SK-N-MC (cell line): Measurements from ENCODE around the gene PCDHGA11.

Experiments used
- DNase-seq: peaks from one replicate; pipeline ENCODE4 v3.0.0-alpha.2; 2011; ENCODE audit warnings: low read depth, low spot score
- H3K27ac ChIP-seq: fragments of 200-600 bp; sonication (generic); 2 replicates; pipeline ENCODE4 v1.5.1; 2016; ENCODE audit warnings: mixed run types
- H3K36me3 ChIP-seq: fragments of 200-600 bp; sonication (generic); 2 replicates; pipeline ENCODE4 v1.6.1; 2017; ENCODE audit warnings: antibody characterized with exemption, low read length, mixed read lengths; ENCODE audit not compliant: insufficient read depth
- H3K4me3 ChIP-seq: fragments of 200-600 bp; sonication (generic); 2 replicates; pipeline ENCODE4 v1.5.1; 2016
- H3K9ac ChIP-seq: fragments of 200-600 bp; sonication (generic); 2 replicates; pipeline ENCODE4 v1.8.0; 2017; ENCODE audit warnings: mixed run types, mixed read lengths; ENCODE audit not compliant: insufficient read length
- H3K9me3 ChIP-seq: fragments of 200-600 bp; sonication (generic); 2 replicates; pipeline ENCODE4 v1.6.1; 2017; ENCODE audit warnings: low read depth, mild to moderate bottlenecking, antibody characterized with exemption, low read length, moderate library complexity, mixed read lengths
- EZH2 ChIP-seq: fragments of 200-600 bp; sonication (generic); IDR thresholded peaks from one replicate; pipeline ENCODE4 v1.6.1; 2017; ENCODE audit warnings: antibody characterized with exemption
- FOXP2 ChIP-seq: optimal IDR thresholded peaks from 2 replicates; pipeline ENCODE3; 2011; ENCODE audit warnings: mild to moderate bottlenecking, moderate library complexity; ENCODE audit not compliant: insufficient read depth; ENCODE audit errors: extremely low read length, control extremely low read depth
- POLR2AphosphoS5 ChIP-seq: IDR thresholded peaks from 2 replicates; pipeline ENCODE4 v1.6.1; 2012; ENCODE audit warnings: mild to moderate bottlenecking, low read depth, low read length, borderline replicate concordance

PCDHGA11 gene

DNA sequence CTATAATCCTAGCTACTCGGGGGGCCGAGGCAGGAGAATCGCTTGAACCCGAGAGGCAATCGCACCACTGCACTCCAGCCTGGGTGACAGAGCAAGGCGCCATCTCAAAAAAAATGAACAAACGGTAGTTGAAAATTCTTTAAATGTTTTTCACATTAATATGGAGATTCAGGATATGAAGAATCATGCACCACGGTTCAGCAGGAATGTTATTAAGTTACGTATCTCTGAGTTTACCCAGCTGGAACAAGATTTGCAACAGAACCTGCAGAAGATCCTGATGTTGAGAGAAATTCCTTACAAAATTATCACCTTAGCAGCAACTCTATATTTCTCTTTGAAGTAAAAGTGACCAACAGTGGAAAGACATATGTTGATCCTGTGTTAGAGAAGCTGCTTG is 19.5 kb downstream of the PCDHGA11 start:
- H3K4me3 ChIP-seq: no peak overlapping the region
- no peaks in the 10 kb centered on the region for H3K36me3 ChIP-seq
- no peak for DNase-seq
- TF ChIP-seq FOXP2 (no peak), POLR2AphosphoS5 (no peak), EZH2 (no peak)
- H3K27ac ChIP-seq: no peak overlapping the region
- H3K9me3 ChIP-seq: no peaks in the 10 kb centered on the region
- no peak overlapping the region for H3K9ac ChIP-seq

GRCh38 chr5:141441571-141442170 is 20.8 kb downstream of the PCDHGA11 start:
- Histone ChIP-seq H3K36me3 (no peaks in the 10 kb centered on the region), H3K9me3 (no peaks in the 10 kb centered on the region), H3K4me3 (no peak overlapping the region), H3K27ac (no peak overlapping the region), H3K9ac (no peak overlapping the region)
- DNase-seq: no peak
- TF ChIP-seq FOXP2 (no peak), EZH2 (no peak), POLR2AphosphoS5 (no peak)

- no peaks in the 10 kb centered on the region for H3K36me3 ChIP-seq
- TF ChIP-seq FOXP2 (no peak), EZH2 (no peak), POLR2AphosphoS5 (no peak)
- H3K9me3 ChIP-seq: no peaks in the 10 kb centered on the region
- H3K4me3 ChIP-seq: no peak overlapping the region
- no peak for DNase-seq
- H3K9ac ChIP-seq: no peak overlapping the region
- H3K27ac ChIP-seq: no peak overlapping the region
These were observed 44.5 kb downstream of the PCDHGA11 start for GRCh38 chr5:141465351-141465750.
